Astrocyte (in vitro differentiated cells and primary cell): ENCODE data around the gene GGTA1. TPM values are rescaled to one million over a fixed set of nuclear protein-coding genes. Genes with fewer than 3 reads are reported as not detected.

Experiments used
- DNase-seq: peaks from one replicate; pipeline ENCODE4 v3.0.0-alpha.2; 2010; ENCODE audit warnings: low read depth
- FAIRE-seq: peaks from 2 replicates; lab custom pipeline; 2011; peaks lifted over from hg19 to GRCh38; lab: Jason Lieb, UNC
- H2AFZ ChIP-seq: 2 replicates; pipeline ENCODE4 v1.6.0; 2012; ENCODE audit warnings: low read depth, low read length, inconsistent platforms
- H3K27ac ChIP-seq: 2 replicates; pipeline ENCODE4 v1.5.1; 2011; ENCODE audit warnings: low read depth, low read length, inconsistent platforms
- H3K27me3 ChIP-seq: 2 replicates; pipeline ENCODE4 v1.6.0; 2011; ENCODE audit warnings: low read length, inconsistent platforms; ENCODE audit not compliant: insufficient read depth
- H3K36me3 ChIP-seq: 2 replicates; pipeline ENCODE4 v1.5.1; 2011; ENCODE audit warnings: low read length, inconsistent platforms; ENCODE audit not compliant: insufficient read depth
- H3K4me1 ChIP-seq: 2 replicates; pipeline ENCODE4 v1.5.1; 2011; ENCODE audit warnings: low read length, inconsistent platforms; ENCODE audit not compliant: insufficient read depth
- H3K4me2 ChIP-seq: 2 replicates; pipeline ENCODE4 v1.6.0; 2012; ENCODE audit warnings: low read length, inconsistent platforms
- H3K4me3 ChIP-seq: 2 replicates; pipeline ENCODE4 v1.5.1; 2011; ENCODE audit warnings: low read depth, mild to moderate bottlenecking, low read length, inconsistent platforms; ENCODE audit not compliant: insufficient read depth
- H3K79me2 ChIP-seq: 2 replicates; pipeline ENCODE4 v1.6.0; 2012; ENCODE audit warnings: mild to moderate bottlenecking, low read length, inconsistent platforms; ENCODE audit not compliant: insufficient read depth
- H3K9ac ChIP-seq: 2 replicates; pipeline ENCODE4 v1.6.0; 2012; ENCODE audit warnings: mild to moderate bottlenecking, low read length, inconsistent platforms
- H3K9me3 ChIP-seq: 2 replicates; pipeline ENCODE4 v1.5.1; 2012; ENCODE audit warnings: low read depth, mild to moderate bottlenecking, low read length, inconsistent platforms; ENCODE audit not compliant: insufficient read depth
- H4K20me1 ChIP-seq: 2 replicates; pipeline ENCODE4 v1.6.0; 2012; ENCODE audit warnings: low read length, inconsistent platforms; ENCODE audit not compliant: insufficient read depth
- H3K27ac Mint-ChIP-seq: one replicate; pipeline ENCODE4 v1.8.0; 2021; ENCODE audit warnings: mild to moderate bottlenecking, mixed read lengths; ENCODE audit not compliant: unreplicated experiment
- H3K27me3 Mint-ChIP-seq: one replicate; pipeline ENCODE4 v1.8.0; 2021; ENCODE audit warnings: low read depth, mixed read lengths; ENCODE audit not compliant: unreplicated experiment
- H3K36me3 Mint-ChIP-seq: one replicate; pipeline ENCODE4 v1.8.0; 2021; ENCODE audit warnings: low read depth, mixed read lengths; ENCODE audit not compliant: unreplicated experiment
- H3K4me1 Mint-ChIP-seq: one replicate; pipeline ENCODE4 v1.8.0; 2021; ENCODE audit warnings: low read depth, mixed read lengths; ENCODE audit not compliant: unreplicated experiment
- H3K4me3 Mint-ChIP-seq: one replicate; pipeline ENCODE4 v1.8.0; 2021; ENCODE audit warnings: mild to moderate bottlenecking, moderate library complexity, mixed read lengths; ENCODE audit not compliant: unreplicated experiment
- H3K9me3 Mint-ChIP-seq: one replicate; pipeline ENCODE4 v1.8.0; 2021; ENCODE audit warnings: mild to moderate bottlenecking, mixed read lengths; ENCODE audit not compliant: unreplicated experiment
- EZH2 ChIP-seq: IDR thresholded peaks from 2 replicates; pipeline ENCODE4 v1.6.1; 2012; ENCODE audit warnings: mild to moderate bottlenecking, low read length, inconsistent platforms; ENCODE audit not compliant: insufficient read depth
- total RNA-seq: library from RNA; stranded (reverse); gene quantifications from 2 replicates; pipeline ENCODE4 v1.2.1, GENCODE V29; 2021
- TF ChIP-seq, protein P1 (sequence below): IDR thresholded peaks from 2 replicates; pipeline ENCODE4 v1.5.1; 2011; ENCODE audit warnings: low read depth, mild to moderate bottlenecking, inconsistent platforms, low read length, moderate library complexity; ENCODE audit not compliant: insufficient read depth

Gene GGTA1
- total RNA-seq, 1 donor from 2014 or later = 0.18 TPM

DNA sequence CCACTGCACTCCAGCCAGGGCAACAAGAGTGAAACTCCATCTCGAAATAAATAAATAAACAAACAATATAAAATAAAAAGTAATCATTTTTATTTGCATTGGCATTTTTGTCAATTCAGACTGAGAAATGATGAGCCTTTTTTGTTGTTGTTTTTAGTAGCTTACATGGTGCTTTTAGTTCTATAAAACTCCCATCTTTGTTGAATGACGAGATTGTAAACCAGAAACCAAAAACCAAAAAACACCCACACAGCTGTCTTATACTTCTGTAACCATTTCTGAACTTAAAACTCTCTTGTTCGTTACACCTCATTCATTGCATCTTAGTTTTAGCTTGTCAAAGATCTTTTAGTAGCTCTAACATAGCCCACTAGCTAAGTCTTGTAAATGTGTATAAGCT is 44.7 kb downstream of the GGTA1 start:
- Histone ChIP-seq H3K9me3 (no peaks in the 10 kb centered on the region), H3K36me3 (no peaks in the 10 kb centered on the region), H4K20me1 (no peaks in the 10 kb centered on the region), H2AFZ (no peak overlapping the region), H3K27me3 (peaks cover 73% of the 10 kb centered on the region), H3K9ac (no peak overlapping the region), H3K4me2 (no peak overlapping the region), H3K79me2 (no peaks in the 10 kb centered on the region), H3K27ac (no peak overlapping the region), H3K4me3 (no peak overlapping the region), H3K4me1 (no peaks in the 10 kb centered on the region)
- Mint-ChIP-seq H3K27me3 (peaks cover 57% of the 10 kb centered on the region), H3K27ac (no peak overlapping the region), H3K4me1 (peaks cover 12% of the 10 kb centered on the region), H3K4me3 (no peak overlapping the region), H3K9me3 (peaks cover 4% of the 10 kb centered on the region), H3K36me3 (no peaks in the 10 kb centered on the region)
- TF ChIP-seq EZH2 = no peak
- TF ChIP-seq, protein P1, sequence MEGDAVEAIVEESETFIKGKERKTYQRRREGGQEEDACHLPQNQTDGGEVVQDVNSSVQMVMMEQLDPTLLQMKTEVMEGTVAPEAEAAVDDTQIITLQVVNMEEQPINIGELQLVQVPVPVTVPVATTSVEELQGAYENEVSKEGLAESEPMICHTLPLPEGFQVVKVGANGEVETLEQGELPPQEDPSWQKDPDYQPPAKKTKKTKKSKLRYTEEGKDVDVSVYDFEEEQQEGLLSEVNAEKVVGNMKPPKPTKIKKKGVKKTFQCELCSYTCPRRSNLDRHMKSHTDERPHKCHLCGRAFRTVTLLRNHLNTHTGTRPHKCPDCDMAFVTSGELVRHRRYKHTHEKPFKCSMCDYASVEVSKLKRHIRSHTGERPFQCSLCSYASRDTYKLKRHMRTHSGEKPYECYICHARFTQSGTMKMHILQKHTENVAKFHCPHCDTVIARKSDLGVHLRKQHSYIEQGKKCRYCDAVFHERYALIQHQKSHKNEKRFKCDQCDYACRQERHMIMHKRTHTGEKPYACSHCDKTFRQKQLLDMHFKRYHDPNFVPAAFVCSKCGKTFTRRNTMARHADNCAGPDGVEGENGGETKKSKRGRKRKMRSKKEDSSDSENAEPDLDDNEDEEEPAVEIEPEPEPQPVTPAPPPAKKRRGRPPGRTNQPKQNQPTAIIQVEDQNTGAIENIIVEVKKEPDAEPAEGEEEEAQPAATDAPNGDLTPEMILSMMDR = no peak
- DNase-seq (no peak), FAIRE-seq (no peak)

- Histone ChIP-seq H3K9ac (no peak overlapping the region), H2AFZ (no peak overlapping the region), H3K4me3 (no peak overlapping the region), H3K9me3 (no peaks in the 10 kb centered on the region), H3K36me3 (no peaks in the 10 kb centered on the region), H3K79me2 (no peaks in the 10 kb centered on the region), H4K20me1 (no peaks in the 10 kb centered on the region), H3K4me2 (no peak overlapping the region), H3K4me1 (no peaks in the 10 kb centered on the region), H3K27me3 (peaks cover 75% of the 10 kb centered on the region), H3K27ac (no peak overlapping the region)
- DNase-seq = no peak
- Mint-ChIP-seq H3K4me3 (no peak overlapping the region), H3K27me3 (peaks cover 48% of the 10 kb centered on the region), H3K4me1 (peaks cover 12% of the 10 kb centered on the region), H3K9me3 (peaks cover 2% of the 10 kb centered on the region), H3K36me3 (no peaks in the 10 kb centered on the region), H3K27ac (no peak overlapping the region)
- TF ChIP-seq, protein P1 = no peak
- no peak for TF ChIP-seq EZH2
- no peak for FAIRE-seq
Measured at GRCh38 chr9:121453232-121453892, 46.3 kb downstream of the GGTA1 start.

GRCh38 chr9:121452085-121452484 is 47.6 kb downstream of the GGTA1 start:
- Mint-ChIP-seq H3K9me3 (peaks cover 2% of the 10 kb centered on the region), H3K27ac (no peak overlapping the region), H3K4me3 (no peak overlapping the region), H3K27me3 (peaks cover 43% of the 10 kb centered on the region), H3K4me1 (peaks cover 18% of the 10 kb centered on the region), H3K36me3 (no peaks in the 10 kb centered on the region)
- Histone ChIP-seq H3K4me2 (no peak overlapping the region), H3K36me3 (no peaks in the 10 kb centered on the region), H3K9ac (no peak overlapping the region), H2AFZ (no peak overlapping the region), H3K4me3 (no peak overlapping the region), H3K27me3 (peaks cover 73% of the 10 kb centered on the region), H3K79me2 (no peaks in the 10 kb centered on the region), H4K20me1 (peaks cover 2% of the 10 kb centered on the region), H3K27ac (no peak overlapping the region), H3K9me3 (no peaks in the 10 kb centered on the region), H3K4me1 (peaks cover 7% of the 10 kb centered on the region)
- no peak for FAIRE-seq
- no peak for DNase-seq
- TF ChIP-seq EZH2 = no peak
- TF ChIP-seq, protein P1 = no peak
